ENCODE measurements around the gene CNPY3. TPM values are rescaled to one million over a fixed set of nuclear protein-coding genes. Genes with fewer than 3 reads are reported as not detected.

CNPY3 gene
- total and polyA plus RNA-seq, 2 experiments from 2014 or later = 71.8 to 137 TPM

GRCh38 chr6:42987533-42988451, 58.5 kb downstream of the CNPY3 start:
- Histone ChIP-seq H3K27me3 (no peaks in the 10 kb centered on the region), H3K27ac (no peak overlapping the region), H3K79me2 (peaks cover 46% of the 10 kb centered on the region), H3K9me3 (ENCODE audit: low read depth) (no peaks in the 10 kb centered on the region), H3K9me2 (replicated peaks; ENCODE audit: insufficient read depth) (no peaks in the 10 kb centered on the region), H3K4me3 (no peak overlapping the region), H2AFZ (no peak overlapping the region), H3K4me1 (ENCODE audit: insufficient read depth) (peaks cover 14% of the 10 kb centered on the region), H3K4me2 (no peak overlapping the region), H3K36me3 (replicated peaks; ENCODE audit: insufficient read depth, low read depth) (no peaks in the 10 kb centered on the region), H4K20me1 (ENCODE audit: insufficient read depth, poor library complexity, severe bottlenecking) (peaks cover 3% of the 10 kb centered on the region)
- DNase-seq (ENCODE audit: low spot score) = no peak
- 87% methylated on average over 5 of the region's 5 CpGs for WGBS (ENCODE audit: low lambda C conversion rate, missing lambda C conversion rate)
- TF ChIP-seq EZH2 (IDR thresholded peaks at IDR 0.05; ENCODE audit: borderline replicate concordance) (no peak), CTCF (IDR thresholded peaks at IDR 0.05; ENCODE audit: poor library complexity) (no peak), EZH2phosphoT487 (IDR thresholded peaks at IDR 0.05; ENCODE audit: low read depth, severe bottlenecking, unreplicated experiment) (no peak)

- H3K4me3 ChIP-seq = no peak overlapping the region
- no peak overlapping the region for H2AFZ ChIP-seq
- H3K36me3 ChIP-seq (replicated peaks; ENCODE audit: insufficient read depth, low read depth) = no peaks in the 10 kb centered on the region
- DNase-seq (ENCODE audit: low spot score) = no peak
- H4K20me1 ChIP-seq (ENCODE audit: insufficient read depth, poor library complexity, severe bottlenecking) = peaks cover 3% of the 10 kb centered on the region
- no peak overlapping the region for H3K27ac ChIP-seq
- peaks cover 52% of the 10 kb centered on the region for H3K79me2 ChIP-seq
- peaks cover 12% of the 10 kb centered on the region for H3K4me1 ChIP-seq (ENCODE audit: insufficient read depth)
- H3K27me3 ChIP-seq = no peaks in the 10 kb centered on the region
- no peaks in the 10 kb centered on the region for H3K9me2 ChIP-seq (replicated peaks; ENCODE audit: insufficient read depth)
- H3K9me3 ChIP-seq (ENCODE audit: low read depth) = no peaks in the 10 kb centered on the region
- H3K4me2 ChIP-seq = no peak overlapping the region
- 85% methylated on average over 1 of the region's 1 CpG for WGBS (ENCODE audit: low lambda C conversion rate, missing lambda C conversion rate)
- TF ChIP-seq EZH2 (IDR thresholded peaks at IDR 0.05; ENCODE audit: borderline replicate concordance) = no peak
- no peak for TF ChIP-seq EZH2phosphoT487 (IDR thresholded peaks at IDR 0.05; ENCODE audit: low read depth, severe bottlenecking, unreplicated experiment)
- no peak for TF ChIP-seq CTCF (IDR thresholded peaks at IDR 0.05; ENCODE audit: poor library complexity)
These were observed 59.3 kb downstream of the CNPY3 start for GRCh38 chr6:42988486-42989020.

Other genes starting within 250 kb of the CNPY3 start
- gene PRPH2, start 206.9 kb upstream of the CNPY3 start, total RNA-seq = not detected in 2 replicates
- not detected in 2 replicates for gene PRPH2, start 206.9 kb upstream of the CNPY3 start, polyA plus RNA-seq
- 28.9 and 30.2 TPM in 2 replicates for gene TBCC, start 183.4 kb upstream of the CNPY3 start, total RNA-seq
- gene TBCC, start 183.4 kb upstream of the CNPY3 start, polyA plus RNA-seq = 22.1 and 31.5 TPM in 2 replicates
- gene BICRAL, start 147.4 kb upstream of the CNPY3 start, total RNA-seq = 6.3 and 8.1 TPM in 2 replicates
- gene BICRAL, start 147.4 kb upstream of the CNPY3 start, polyA plus RNA-seq = 2.1 and 3.1 TPM in 2 replicates
- gene RPL7L1, start 49.9 kb upstream of the CNPY3 start, total RNA-seq = 94.9 and 111 TPM in 2 replicates
- gene RPL7L1, start 49.9 kb upstream of the CNPY3 start, polyA plus RNA-seq = 63.0 and 69.5 TPM in 2 replicates
- gene PTCRA, start 13.4 kb upstream of the CNPY3 start, total RNA-seq = not detected in 2 replicates
- not detected in 2 replicates for gene PTCRA, start 13.4 kb upstream of the CNPY3 start, polyA plus RNA-seq
- gene GNMT, start 31.3 kb downstream of the CNPY3 start, total RNA-seq = 4.4 and 6.5 TPM in 2 replicates
- 10.4 and 16.2 TPM in 2 replicates for gene GNMT, start 31.3 kb downstream of the CNPY3 start, polyA plus RNA-seq
- 32.4 and 39.4 TPM in 2 replicates for gene PEX6, start 49.7 kb downstream of the CNPY3 start, total RNA-seq
- gene PEX6, start 49.7 kb downstream of the CNPY3 start, polyA plus RNA-seq = 36.0 and 46.1 TPM in 2 replicates
- gene PPP2R5D, start 55.1 kb downstream of the CNPY3 start, total RNA-seq = 35.2 and 40.2 TPM in 2 replicates
- gene PPP2R5D, start 55.1 kb downstream of the CNPY3 start, polyA plus RNA-seq = 28.3 and 30.8 TPM in 2 replicates
- gene MEA1, start 84.5 kb downstream of the CNPY3 start, total RNA-seq = 72.9 and 73.3 TPM in 2 replicates
- 117 and 127 TPM in 2 replicates for gene MEA1, start 84.5 kb downstream of the CNPY3 start, polyA plus RNA-seq
- gene KLHDC3, start 84.8 kb downstream of the CNPY3 start, total RNA-seq = 75.5 and 90.5 TPM in 2 replicates
- gene KLHDC3, start 84.8 kb downstream of the CNPY3 start, polyA plus RNA-seq = 92.0 and 99.5 TPM in 2 replicates
- gene RRP36, start 92.1 kb downstream of the CNPY3 start, total RNA-seq = 75.8 and 83.2 TPM in 2 replicates
- gene RRP36, start 92.1 kb downstream of the CNPY3 start, polyA plus RNA-seq = 72.5 and 73.2 TPM in 2 replicates
- gene CUL7, start 124.4 kb downstream of the CNPY3 start, total RNA-seq = 46.1 and 58.2 TPM in 2 replicates
- 39.2 and 46.4 TPM in 2 replicates for gene CUL7, start 124.4 kb downstream of the CNPY3 start, polyA plus RNA-seq
- 24.7 and 28.8 TPM in 2 replicates for gene MRPL2, start 130.0 kb downstream of the CNPY3 start, total RNA-seq
- 68.4 and 81.8 TPM in 2 replicates for gene MRPL2, start 130.0 kb downstream of the CNPY3 start, polyA plus RNA-seq
- gene KLC4, start 130.2 kb downstream of the CNPY3 start, total RNA-seq = 73.4 and 73.5 TPM in 2 replicates
- gene KLC4, start 130.2 kb downstream of the CNPY3 start, polyA plus RNA-seq = 67.5 and 68.9 TPM in 2 replicates
- gene PTK7, start 146.8 kb downstream of the CNPY3 start, total RNA-seq = 108 and 127 TPM in 2 replicates
- gene PTK7, start 146.8 kb downstream of the CNPY3 start, polyA plus RNA-seq = 159 and 162 TPM in 2 replicates
- gene SRF, start 241.8 kb downstream of the CNPY3 start, total RNA-seq = 19.1 and 22.0 TPM in 2 replicates
- gene SRF, start 241.8 kb downstream of the CNPY3 start, polyA plus RNA-seq = 7.4 and 9.3 TPM in 2 replicates

Measured in hepatocyte (in vitro differentiated cells).